ENCODE results near the gene SCT.
"Not testable (repeated sequence)": the region's sequence is repeated elsewhere in the genome, so short reads cannot be mapped to it uniquely, and the experiment has no call there.

The SCT gene

GRCh38 chr11:655036-655726 lies 28.2 kb upstream of the SCT start:
- no peak overlapping the region for H3K4me3 ChIP-seq (ENCODE audit: control insufficient read depth in 1 of 7, extremely low read depth in 1 of 7, insufficient read depth in 4 of 7, low read depth in 2 of 7, low read length in 6 of 7)
- no peaks in the 10 kb centered on the region for H3K27me3 ChIP-seq (replicated peaks in 2 of 5; ENCODE audit: control insufficient read depth in 4 of 5, insufficient read depth in 5 of 5, low read length in 4 of 5)
- no peaks in the 10 kb centered on the region for H3K4me1 ChIP-seq (ENCODE audit: control extremely low read depth in 1 of 4, control insufficient read depth in 4 of 4, insufficient read depth in 4 of 4, low read length in 3 of 4)
- peaks cover 0 to 58% (median 37%) of the 10 kb centered on the region in 4 experiments for H3K36me3 ChIP-seq (ENCODE audit: control insufficient read depth in 4 of 4, insufficient read depth in 4 of 4, low read length in 3 of 4)
- WGBS (ENCODE audit: insufficient coverage), result 95% methylated on average over 28 of the region's 30 CpGs
- H3K9me3 ChIP-seq (ENCODE audit: control extremely low read depth in 1 of 5, control insufficient read depth in 4 of 5, insufficient read depth in 2 of 5, low read depth in 1 of 5, low read length in 4 of 5), result no peaks in the 10 kb centered on the region
- H3K27ac ChIP-seq (ENCODE audit: insufficient read depth in 1 of 2, low read depth in 1 of 2, low read length in 2 of 2, poor library complexity in 1 of 2, severe bottlenecking in 2 of 2), result no peak overlapping the region
- ChIA-PET CTCF (interaction anchor here (1.2 to 1.4 kb wide), 2 partner anchors 9 to 15 kb away, joined by 3 read pairs; no protein-coding TSS in a partner anchor), POLR2A (no interaction called here)
- no peak for DNase-seq

- H3K36me3 ChIP-seq (ENCODE audit: control insufficient read depth in 4 of 4, insufficient read depth in 4 of 4, low read length in 3 of 4), result peaks cover 0 to 51% (median 34%) of the 10 kb centered on the region in 4 experiments
- WGBS (ENCODE audit: insufficient coverage), result 96% methylated on average over 9 of the region's 12 CpGs
- CTCF ChIA-PET; H3K9me3 ChIP-seq (ENCODE audit: control extremely low read depth in 1 of 5, control insufficient read depth in 4 of 5, insufficient read depth in 2 of 5, low read depth in 1 of 5, low read length in 4 of 5); H3K27me3 ChIP-seq (replicated peaks in 2 of 5; ENCODE audit: control insufficient read depth in 4 of 5, insufficient read depth in 5 of 5, low read length in 4 of 5); DNase-seq; H3K27ac ChIP-seq (ENCODE audit: insufficient read depth in 1 of 2, low read depth in 1 of 2, low read length in 2 of 2, poor library complexity in 1 of 2, severe bottlenecking in 2 of 2); H3K4me3 ChIP-seq (ENCODE audit: control insufficient read depth in 1 of 7, extremely low read depth in 1 of 7, insufficient read depth in 4 of 7, low read depth in 2 of 7, low read length in 6 of 7); H3K4me1 ChIP-seq (ENCODE audit: control extremely low read depth in 1 of 4, control insufficient read depth in 4 of 4, insufficient read depth in 4 of 4, low read length in 3 of 4); POLR2A ChIA-PET: not testable (repeated sequence)
These were observed 27.5 kb upstream of the SCT start for GRCh38 chr11:654444-654843.

GRCh38 chr11:653837-654236 lies 26.9 kb upstream of the SCT start:
- Histone ChIP-seq H3K27me3 (replicated peaks in 2 of 5; ENCODE audit: control insufficient read depth in 4 of 5, insufficient read depth in 5 of 5, low read length in 4 of 5) (no peaks in the 10 kb centered on the region), H3K27ac (ENCODE audit: insufficient read depth in 1 of 2, low read depth in 1 of 2, low read length in 2 of 2, poor library complexity in 1 of 2, severe bottlenecking in 2 of 2) (no peak overlapping the region), H3K36me3 (ENCODE audit: control insufficient read depth in 4 of 4, insufficient read depth in 4 of 4, low read length in 3 of 4) (peaks cover 0 to 46% (median 31%) of the 10 kb centered on the region in 4 experiments), H3K9me3 (ENCODE audit: control extremely low read depth in 1 of 5, control insufficient read depth in 4 of 5, insufficient read depth in 2 of 5, low read depth in 1 of 5, low read length in 4 of 5) (no peaks in the 10 kb centered on the region), H3K4me3 (ENCODE audit: control insufficient read depth in 1 of 7, extremely low read depth in 1 of 7, insufficient read depth in 4 of 7, low read depth in 2 of 7, low read length in 6 of 7) (no peak overlapping the region), H3K4me1 (ENCODE audit: control extremely low read depth in 1 of 4, control insufficient read depth in 4 of 4, insufficient read depth in 4 of 4, low read length in 3 of 4) (no peaks in the 10 kb centered on the region)
- DNase-seq, result no peak
- WGBS (ENCODE audit: insufficient coverage), result 96% methylated on average over 10 of the region's 15 CpGs
- CTCF ChIA-PET, result no interaction called here
- POLR2A ChIA-PET, result no interaction called here

- DNase-seq, result peak in 2 of 3 donors; percentile 33 to 41
- peaks cover 0 to 39% (median 26%) of the 10 kb centered on the region in 4 experiments for H3K36me3 ChIP-seq (ENCODE audit: control insufficient read depth in 4 of 4, insufficient read depth in 4 of 4, low read length in 3 of 4)
- H3K9me3 ChIP-seq (ENCODE audit: control extremely low read depth in 1 of 5, control insufficient read depth in 4 of 5, insufficient read depth in 2 of 5, low read depth in 1 of 5, low read length in 4 of 5); POLR2A ChIA-PET; H3K4me1 ChIP-seq (ENCODE audit: control extremely low read depth in 1 of 4, control insufficient read depth in 4 of 4, insufficient read depth in 4 of 4, low read length in 3 of 4); H3K27me3 ChIP-seq (replicated peaks in 2 of 5; ENCODE audit: control insufficient read depth in 4 of 5, insufficient read depth in 5 of 5, low read length in 4 of 5); H3K27ac ChIP-seq (ENCODE audit: insufficient read depth in 1 of 2, low read depth in 1 of 2, low read length in 2 of 2, poor library complexity in 1 of 2, severe bottlenecking in 2 of 2); H3K4me3 ChIP-seq (ENCODE audit: control insufficient read depth in 1 of 7, extremely low read depth in 1 of 7, insufficient read depth in 4 of 7, low read depth in 2 of 7, low read length in 6 of 7); CTCF ChIA-PET: not testable (repeated sequence)
- WGBS (ENCODE audit: insufficient coverage), result 87% methylated on average over 12 of the region's 14 CpGs
These were observed 26.2 kb upstream of the SCT start for GRCh38 chr11:653136-653535.

GRCh38 chr11:650482-650881 lies 23.5 kb upstream of the SCT start:
- Histone ChIP-seq H3K27ac (ENCODE audit: insufficient read depth in 1 of 2, low read depth in 1 of 2, low read length in 2 of 2, poor library complexity in 1 of 2, severe bottlenecking in 2 of 2) (no peak overlapping the region), H3K36me3 (ENCODE audit: control insufficient read depth in 4 of 4, insufficient read depth in 4 of 4, low read length in 3 of 4) (peaks cover 0 to 34% (median 22%) of the 10 kb centered on the region in 4 experiments), H3K4me1 (ENCODE audit: control extremely low read depth in 1 of 4, control insufficient read depth in 4 of 4, insufficient read depth in 4 of 4, low read length in 3 of 4) (peaks cover 0 to 2% (median 0%) of the 10 kb centered on the region in 4 experiments), H3K4me3 (ENCODE audit: control insufficient read depth in 1 of 7, extremely low read depth in 1 of 7, insufficient read depth in 4 of 7, low read depth in 2 of 7, low read length in 6 of 7) (no peak overlapping the region), H3K27me3 (replicated peaks in 2 of 5; ENCODE audit: control insufficient read depth in 4 of 5, insufficient read depth in 5 of 5, low read length in 4 of 5) (no peaks in the 10 kb centered on the region), H3K9me3 (ENCODE audit: control extremely low read depth in 1 of 5, control insufficient read depth in 4 of 5, insufficient read depth in 2 of 5, low read depth in 1 of 5, low read length in 4 of 5) (no peaks in the 10 kb centered on the region)
- WGBS (ENCODE audit: insufficient coverage), result 100% methylated on average over 9 of the region's 10 CpGs
- ChIA-PET CTCF (interaction anchor here (0.6 kb wide), 1 partner anchor 24 kb away, joined by 3 read pairs; no protein-coding TSS in a partner anchor), POLR2A (no interaction called here)
- DNase-seq, result no peak

GRCh38 chr11:647672-648158 lies 20.7 kb upstream of the SCT start:
- DNase-seq; POLR2A ChIA-PET; H3K27ac ChIP-seq (ENCODE audit: insufficient read depth in 1 of 2, low read depth in 1 of 2, low read length in 2 of 2, poor library complexity in 1 of 2, severe bottlenecking in 2 of 2); H3K27me3 ChIP-seq (replicated peaks in 2 of 5; ENCODE audit: control insufficient read depth in 4 of 5, insufficient read depth in 5 of 5, low read length in 4 of 5); H3K4me3 ChIP-seq (ENCODE audit: control insufficient read depth in 1 of 7, extremely low read depth in 1 of 7, insufficient read depth in 4 of 7, low read depth in 2 of 7, low read length in 6 of 7); H3K4me1 ChIP-seq (ENCODE audit: control extremely low read depth in 1 of 4, control insufficient read depth in 4 of 4, insufficient read depth in 4 of 4, low read length in 3 of 4); H3K9me3 ChIP-seq (ENCODE audit: control extremely low read depth in 1 of 5, control insufficient read depth in 4 of 5, insufficient read depth in 2 of 5, low read depth in 1 of 5, low read length in 4 of 5): not testable (repeated sequence)
- H3K36me3 ChIP-seq (ENCODE audit: control insufficient read depth in 4 of 4, insufficient read depth in 4 of 4, low read length in 3 of 4), result peaks cover 0 to 34% (median 18%) of the 10 kb centered on the region in 4 experiments
- WGBS (ENCODE audit: insufficient coverage), result 100% methylated on average over 6 of the region's 14 CpGs
- CTCF ChIA-PET, result interaction anchor here (0.6 kb wide), 1 partner anchor 32 kb away, joined by 5 read pairs; no protein-coding TSS in a partner anchor

- 59% methylated on average over 6 of the region's 14 CpGs for WGBS (ENCODE audit: insufficient coverage)
- ChIA-PET CTCF (interaction anchor here (0.7 to 1.5 kb wide), 2 partner anchors 10 to 42 kb away, joined by 3 read pairs; no protein-coding TSS in a partner anchor), POLR2A (no interaction called here)
- H3K9me3 ChIP-seq (ENCODE audit: control extremely low read depth in 1 of 5, control insufficient read depth in 4 of 5, insufficient read depth in 2 of 5, low read depth in 1 of 5, low read length in 4 of 5), result no peaks in the 10 kb centered on the region
- no peak overlapping the region for H3K27ac ChIP-seq (ENCODE audit: insufficient read depth in 1 of 2, low read depth in 1 of 2, low read length in 2 of 2, poor library complexity in 1 of 2, severe bottlenecking in 2 of 2)
- H3K36me3 ChIP-seq (ENCODE audit: control insufficient read depth in 4 of 4, insufficient read depth in 4 of 4, low read length in 3 of 4), result peaks cover 0 to 39% (median 20%) of the 10 kb centered on the region in 4 experiments
- H3K4me1 ChIP-seq (ENCODE audit: control extremely low read depth in 1 of 4, control insufficient read depth in 4 of 4, insufficient read depth in 4 of 4, low read length in 3 of 4), result peaks cover 0 to 14% (median 4%) of the 10 kb centered on the region in 4 experiments
- no peak overlapping the region for H3K4me3 ChIP-seq (ENCODE audit: control insufficient read depth in 1 of 7, extremely low read depth in 1 of 7, insufficient read depth in 4 of 7, low read depth in 2 of 7, low read length in 6 of 7)
- DNase-seq, result peak in 1 of 3 donors; percentile 25
- H3K27me3 ChIP-seq (replicated peaks in 2 of 5; ENCODE audit: control insufficient read depth in 4 of 5, insufficient read depth in 5 of 5, low read length in 4 of 5), result no peaks in the 10 kb centered on the region
These were observed 19.2 kb upstream of the SCT start for GRCh38 chr11:646214-646613.
